ENCODE results near the gene MATCAP1. TPM values are rescaled to one million over a fixed set of nuclear protein-coding genes. Genes with fewer than 3 reads are reported as not detected.

MATCAP1 gene
- total and polyA plus RNA-seq, 2 of the 13 experiments (the other 11 are each of a cell fraction or from before 2014, with no cell fraction given) = 11.2 to 24.5 TPM

GRCh38 chr16:67191995-67192681 is 8.4 kb upstream of the MATCAP1 start, which contains the start of gene E2F4 (continued):
- TF ChIP-seq TFDP2 (CRISPR knock-in tag; IDR thresholded peaks at IDR 0.05) = peak; percentile 58
- TF ChIP-seq ATF4 (CRISPR knock-in tag; IDR thresholded peaks at IDR 0.05) = no peak
- TF ChIP-seq EZH2 (conservative IDR thresholded peaks at IDR 0.05; ENCODE audit: low read depth, low read length) = peak; percentile 72; the same call in 1 of the 2 replicates
- TF ChIP-seq ZFAT (CRISPR knock-in tag; conservative IDR thresholded peaks at IDR 0.05) = 0 out of 2 replicates have a peak, but pooled peaks have one; percentile 42
- no peak for TF ChIP-seq ZNF484 (CRISPR knock-in tag; IDR thresholded peaks at IDR 0.05; ENCODE audit: borderline replicate concordance, low read depth)
- TF ChIP-seq RCOR2 (CRISPR knock-in tag; IDR thresholded peaks at IDR 0.05) = no peak
- TF ChIP-seq ZBTB21 (CRISPR knock-in tag; IDR thresholded peaks at IDR 0.05) = no peak
- peak; percentile 63; the same call in 1 of the 2 replicates for TF ChIP-seq HOMEZ (CRISPR knock-in tag; IDR thresholded peaks at IDR 0.05; ENCODE audit: low read depth)
- no peak for TF ChIP-seq SETDB1 (CRISPR knock-in tag; IDR thresholded peaks at IDR 0.05; ENCODE audit: borderline replicate concordance)
- no peak for TF ChIP-seq ZNF749 (CRISPR knock-in tag; IDR thresholded peaks at IDR 0.05; ENCODE audit: borderline replicate concordance)
- no peak for TF ChIP-seq SIX1 (CRISPR knock-in tag; IDR thresholded peaks at IDR 0.05; ENCODE audit: borderline replicate concordance)
- peak; percentile 99 for TF ChIP-seq ZFX (CRISPR knock-in tag; IDR thresholded peaks at IDR 0.05; ENCODE audit: low read depth)
- peak; percentile 62 for TF ChIP-seq AGO2 (optimal IDR thresholded peaks at IDR 0.05; ENCODE audit: low read depth, low read length)
- no peak for TF ChIP-seq ATAD3A (CRISPR knock-in tag; IDR thresholded peaks at IDR 0.05)
- peak; percentile 62; the same call in 1 of the 2 replicates for TF ChIP-seq THAP9 (CRISPR knock-in tag; IDR thresholded peaks at IDR 0.05; ENCODE audit: borderline replicate concordance)
- 0 out of 2 replicates have a peak, but pooled peaks have one; percentile 45 for TF ChIP-seq ZNF124 (CRISPR knock-in tag; IDR thresholded peaks at IDR 0.05)
- no peak for TF ChIP-seq MATR3 (CRISPR knock-in tag; IDR thresholded peaks at IDR 0.05)
- peak; percentile 51; the same call in 1 of the 2 replicates for TF ChIP-seq SOX5 (CRISPR knock-in tag; IDR thresholded peaks at IDR 0.05; ENCODE audit: borderline replicate concordance)
- peak; percentile 67 for TF ChIP-seq TBX2 (CRISPR knock-in tag; IDR thresholded peaks at IDR 0.05; ENCODE audit: borderline replicate concordance)
- TF ChIP-seq ZMAT3 (CRISPR knock-in tag; conservative IDR thresholded peaks at IDR 0.05) = peak; percentile 49; the same call in 1 of the 2 replicates
- TF ChIP-seq PLSCR1 (CRISPR knock-in tag; IDR thresholded peaks at IDR 0.05; ENCODE audit: borderline replicate concordance) = no peak
- peak; percentile 60; the same call in 1 of the 2 replicates for TF ChIP-seq ZNF329 (CRISPR knock-in tag; IDR thresholded peaks at IDR 0.05; ENCODE audit: low read depth)
- TF ChIP-seq ZNF225 (CRISPR knock-in tag; IDR thresholded peaks at IDR 0.05) = peak; percentile 88

All from HepG2 (cell line).